Activated CD8-positive, alpha-beta memory T cell treated with anti-CD3 and anti-CD28 coated beads for 36 hours (primary cell): Measurements from ENCODE around the gene ACOT12. TPM values are rescaled to one million over a fixed set of nuclear protein-coding genes. Genes with fewer than 3 reads are reported as not detected.

Experiments
- CTCF ChIA-PET: fragments of 350-600 bp; sonication (Branson Sonifier 250); formaldehyde crosslinking; loops from one replicate; lab custom pipeline; 2021; ENCODE audit warnings: antibody characterized with exemption; lab: Charles Lee
- POLR2A ChIA-PET: fragments of 350-600 bp; sonication (Branson Sonifier 250); formaldehyde crosslinking; loops from one replicate; lab custom pipeline; 2021; ENCODE audit warnings: antibody characterized with exemption; lab: Charles Lee
- total RNA-seq, 2 experiments: library from RNA; stranded (reverse); gene quantifications; one replicate each; pipeline ENCODE4 v1.2.3, GENCODE V29; 2021

ACOT12 gene
- total RNA-seq, 2 experiments from 2014 or later, result not detected

GRCh38 chr5:81402192-81402930 lies 8.4 kb upstream of the ACOT12 start:
- CTCF ChIA-PET, result no interaction called here
- POLR2A ChIA-PET, result no interaction called here

GRCh38 chr5:81401266-81401665 lies 7.3 kb upstream of the ACOT12 start:
- ChIA-PET CTCF (interaction anchor here (0.6 kb wide), 1 partner anchor 741 kb away, joined by 3 read pairs; no protein-coding TSS in a partner anchor), POLR2A (no interaction called here)

- CTCF ChIA-PET, result interaction anchor here (0.6 kb wide), 1 partner anchor 741 kb away, joined by 3 read pairs; no protein-coding TSS in a partner anchor
- POLR2A ChIA-PET, result no interaction called here
Measured at GRCh38 chr5:81400375-81400774, 6.4 kb upstream of the ACOT12 start.

- POLR2A ChIA-PET, result interaction anchor here (0.6 kb wide), 1 partner anchor 15 kb away, joined by 3 read pairs; no protein-coding TSS in a partner anchor
- CTCF ChIA-PET, result interaction anchor here (0.6 kb wide), 1 partner anchor 12 kb away, joined by 3 read pairs; no protein-coding TSS in a partner anchor
Measured at GRCh38 chr5:81398741-81399140, 4.8 kb upstream of the ACOT12 start.

- CTCF ChIA-PET, result no interaction called here
- POLR2A ChIA-PET, result no interaction called here
Measured at GRCh38 chr5:81397176-81397575, 3.2 kb upstream of the ACOT12 start.

- POLR2A ChIA-PET, result no interaction called here
Measured at GRCh38 chr5:81395262-81395661, 1.3 kb upstream of the ACOT12 start.

GRCh38 chr5:81393430-81393782 lies 528 bp downstream of the ACOT12 start:
- ChIA-PET POLR2A (no interaction called here), CTCF (interaction anchor here (1.8 kb wide), 1 partner anchor 14 kb away, joined by 4 read pairs; no protein-coding TSS in a partner anchor)

More at GRCh38 chr5:81395262-81395661, 1.3 kb upstream of the ACOT12 start:
- CTCF ChIA-PET, result interaction anchor here (1.8 kb wide), 1 partner anchor 13 kb away, joined by 4 read pairs; no protein-coding TSS in a partner anchor

- POLR2A ChIA-PET, result no interaction called here
Measured at GRCh38 chr5:81389025-81389424, 4.9 kb downstream of the ACOT12 start.

GRCh38 chr5:81388169-81388568 lies 5.8 kb downstream of the ACOT12 start:
- ChIA-PET POLR2A (no interaction called here), CTCF (interaction anchor here (0.6 kb wide), 1 partner anchor 349 kb away, joined by 3 read pairs; no protein-coding TSS in a partner anchor)

More at GRCh38 chr5:81389025-81389424, 4.9 kb downstream of the ACOT12 start:
- CTCF ChIA-PET, result no interaction called here

- CTCF ChIA-PET, result no interaction called here
- POLR2A ChIA-PET, result no interaction called here
Measured at GRCh38 chr5:81383867-81384266, 10.1 kb downstream of the ACOT12 start.

GRCh38 chr5:81371354-81371876 lies 22.5 kb downstream of the ACOT12 start:
- POLR2A ChIA-PET, result no interaction called here
- CTCF ChIA-PET, result no interaction called here

GRCh38 chr5:81370912-81371311 lies 23.0 kb downstream of the ACOT12 start:
- ChIA-PET POLR2A (no interaction called here), CTCF (no interaction called here)

- POLR2A ChIA-PET, result no interaction called here
- CTCF ChIA-PET, result no interaction called here
Measured at GRCh38 chr5:81365541-81365940, 28.4 kb downstream of the ACOT12 start.

GRCh38 chr5:81363093-81363871 lies 30.7 kb downstream of the ACOT12 start:
- CTCF ChIA-PET, result no interaction called here
- POLR2A ChIA-PET, result no interaction called here

- POLR2A ChIA-PET, result no interaction called here
- CTCF ChIA-PET, result no interaction called here
Measured at GRCh38 chr5:81361600-81361999, 32.3 kb downstream of the ACOT12 start.

GRCh38 chr5:81360640-81361039 lies 33.3 kb downstream of the ACOT12 start:
- POLR2A ChIA-PET, result interaction anchor here (0.7 kb wide), 1 partner anchor 11 kb away, joined by 13 read pairs; no protein-coding TSS in a partner anchor
- CTCF ChIA-PET, result no interaction called here

GRCh38 chr5:81359881-81360280 lies 34.1 kb downstream of the ACOT12 start:
- ChIA-PET POLR2A (no interaction called here), CTCF (no interaction called here)

- CTCF ChIA-PET, result no interaction called here
- POLR2A ChIA-PET, result no interaction called here
Measured at GRCh38 chr5:81359108-81359507, 34.8 kb downstream of the ACOT12 start.

- ChIA-PET CTCF (no interaction called here), POLR2A (no interaction called here)
Measured at GRCh38 chr5:81355291-81356251, 38.4 kb downstream of the ACOT12 start.
